WERI-Rb-1 (cell line): ENCODE measurements around the gene SPTBN2.

Source experiments
- DNase-seq: peaks from one replicate; pipeline ENCODE4 v3.0.0-alpha.2; 2020
- H3K27ac ChIP-seq: fragments of 250-450 bp; sonication (Bioruptor Pico); 2 replicates; pipeline ENCODE4 v1.5.1; 2020; ENCODE audit warnings: mild to moderate bottlenecking, moderate library complexity
- H3K27me3 ChIP-seq: fragments of 250-450 bp; sonication (Bioruptor Pico); 2 replicates; pipeline ENCODE4 v1.5.1; 2021; ENCODE audit warnings: mild to moderate bottlenecking, low read depth, moderate library complexity; ENCODE audit not compliant: insufficient read depth, severe bottlenecking
- H3K36me3 ChIP-seq: fragments of 250-450 bp; sonication (Bioruptor Pico); 2 replicates; pipeline ENCODE4 v1.5.1; 2020; ENCODE audit warnings: mild to moderate bottlenecking, moderate library complexity
- H3K4me3 ChIP-seq: 2 replicates; pipeline ENCODE4 v1.5.1; 2011; ENCODE audit warnings: low read depth, mild to moderate bottlenecking, control low read depth, low read length
- H3K9me3 ChIP-seq: fragments of 250-450 bp; sonication (Bioruptor Pico); 2 replicates; pipeline ENCODE4 v1.5.1; 2021; ENCODE audit warnings: mild to moderate bottlenecking, moderate library complexity; ENCODE audit not compliant: severe bottlenecking
- CTCF ChIP-seq: IDR thresholded peaks from 2 replicates; pipeline ENCODE4 v1.5.1; 2011; ENCODE audit warnings: low read depth, mild to moderate bottlenecking, control low read depth, inconsistent platforms, low read length

SPTBN2 gene

GRCh38 chr11:66697988-66698387 is 31.0 kb downstream of the SPTBN2 start:
- no peak for TF ChIP-seq CTCF
- Histone ChIP-seq H3K4me3 (no peak overlapping the region), H3K36me3 (peaks cover 96% of the 10 kb centered on the region), H3K27ac (no peak overlapping the region), H3K9me3 (no peaks in the 10 kb centered on the region), H3K27me3 (no peaks in the 10 kb centered on the region)
- DNase-seq, result no peak

GRCh38 chr11:66696146-66696545 is 32.9 kb downstream of the SPTBN2 start:
- Histone ChIP-seq H3K27ac (no peak overlapping the region), H3K4me3 (no peak overlapping the region), H3K36me3 (peaks cover 99% of the 10 kb centered on the region), H3K27me3 (no peaks in the 10 kb centered on the region), H3K9me3 (no peaks in the 10 kb centered on the region)
- no peak for TF ChIP-seq CTCF
- DNase-seq, result no peak

GRCh38 chr11:66694732-66695207 is 34.2 kb downstream of the SPTBN2 start:
- Histone ChIP-seq H3K27ac (no peak overlapping the region), H3K36me3 (peaks cover 95% of the 10 kb centered on the region), H3K27me3 (no peaks in the 10 kb centered on the region), H3K4me3 (no peak overlapping the region), H3K9me3 (no peaks in the 10 kb centered on the region)
- peak; percentile 96 for TF ChIP-seq CTCF
- DNase-seq, result peak; percentile 95

GRCh38 chr11:66694056-66694410 is 35.0 kb downstream of the SPTBN2 start:
- no peaks in the 10 kb centered on the region for H3K9me3 ChIP-seq
- no peak overlapping the region for H3K4me3 ChIP-seq
- no peaks in the 10 kb centered on the region for H3K27me3 ChIP-seq
- no peak overlapping the region for H3K27ac ChIP-seq
- H3K36me3 ChIP-seq, result peaks cover 95% of the 10 kb centered on the region
- no peak for TF ChIP-seq CTCF
- no peak for DNase-seq

- Histone ChIP-seq H3K27me3 (no peaks in the 10 kb centered on the region), H3K9me3 (no peaks in the 10 kb centered on the region), H3K36me3 (peaks cover 95% of the 10 kb centered on the region), H3K4me3 (no peak overlapping the region), H3K27ac (no peak overlapping the region)
- TF ChIP-seq CTCF, result no peak
- no peak for DNase-seq
Measured at GRCh38 chr11:66693356-66694055, 35.5 kb downstream of the SPTBN2 start.

- Histone ChIP-seq H3K9me3 (no peaks in the 10 kb centered on the region), H3K27ac (no peak overlapping the region), H3K27me3 (no peaks in the 10 kb centered on the region), H3K4me3 (no peak overlapping the region), H3K36me3 (peaks cover 93% of the 10 kb centered on the region)
- no peak for DNase-seq
- TF ChIP-seq CTCF, result no peak
Measured at GRCh38 chr11:66692871-66693331, 36.1 kb downstream of the SPTBN2 start.
